ENCODE results near the gene POP4. TPM values are rescaled to one million over a fixed set of nuclear protein-coding genes. Genes with fewer than 3 reads are reported as not detected.

Gene POP4
- total and polyA plus RNA-seq, 9 of the 15 experiments (the other 6 are each of a cell fraction or from before 2014, with no cell fraction given): 42.1 to 128 (median 99.0) TPM

DNA sequence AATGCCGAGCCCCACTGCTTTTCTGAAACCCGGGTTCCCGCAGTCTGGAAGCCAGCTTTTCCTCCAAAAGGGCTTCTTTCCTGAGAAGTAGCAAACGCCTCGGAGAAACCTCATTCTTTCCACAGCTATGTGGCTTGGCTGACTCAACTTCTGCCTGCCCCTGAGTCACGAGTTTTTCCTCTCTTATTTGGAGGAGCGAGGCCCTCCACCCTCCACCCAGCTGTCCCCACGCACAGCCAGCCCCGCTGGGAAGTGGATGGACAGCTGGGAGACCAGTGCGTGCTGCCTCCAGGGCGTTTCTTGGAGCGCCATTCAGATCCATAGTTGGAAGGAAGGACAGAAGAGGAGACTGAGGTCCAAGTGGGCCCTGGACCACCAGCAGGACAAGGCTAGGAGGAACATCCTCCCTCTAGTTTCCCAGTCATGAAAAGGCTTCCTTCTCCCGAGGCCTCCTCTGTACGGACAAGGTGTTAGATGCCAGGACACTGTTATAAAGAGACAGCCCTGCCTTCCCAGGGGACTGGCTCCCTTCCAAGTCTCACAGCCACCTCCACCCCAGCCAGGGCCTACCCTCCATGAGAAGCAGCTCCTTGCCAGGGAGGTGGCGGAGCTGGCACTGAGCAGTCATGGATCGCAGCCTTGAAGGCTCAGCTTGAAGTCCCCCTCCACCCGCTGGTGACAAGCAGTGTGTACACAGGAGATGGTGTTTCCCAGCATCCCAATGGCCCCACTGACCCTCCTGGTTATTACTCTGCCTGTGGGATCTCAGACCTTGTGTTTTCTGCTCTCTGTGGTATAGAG lies 56.7 kb downstream of the POP4 start (continued):
- no peak for TF ChIP-seq TEAD2 (tag; IDR thresholded peaks at IDR 0.05)
- TF ChIP-seq, protein P1, sequence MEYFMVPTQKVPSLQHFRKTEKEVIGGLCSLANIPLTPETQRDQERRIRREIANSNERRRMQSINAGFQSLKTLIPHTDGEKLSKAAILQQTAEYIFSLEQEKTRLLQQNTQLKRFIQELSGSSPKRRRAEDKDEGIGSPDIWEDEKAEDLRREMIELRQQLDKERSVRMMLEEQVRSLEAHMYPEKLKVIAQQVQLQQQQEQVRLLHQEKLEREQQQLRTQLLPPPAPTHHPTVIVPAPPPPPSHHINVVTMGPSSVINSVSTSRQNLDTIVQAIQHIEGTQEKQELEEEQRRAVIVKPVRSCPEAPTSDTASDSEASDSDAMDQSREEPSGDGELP (CRISPR knock-in tag; IDR thresholded peaks at IDR 0.05; ENCODE audit: borderline replicate concordance): peak; percentile 85
- TF ChIP-seq, protein P2, sequence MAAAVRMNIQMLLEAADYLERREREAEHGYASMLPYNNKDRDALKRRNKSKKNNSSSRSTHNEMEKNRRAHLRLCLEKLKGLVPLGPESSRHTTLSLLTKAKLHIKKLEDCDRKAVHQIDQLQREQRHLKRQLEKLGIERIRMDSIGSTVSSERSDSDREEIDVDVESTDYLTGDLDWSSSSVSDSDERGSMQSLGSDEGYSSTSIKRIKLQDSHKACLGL (CRISPR knock-in tag; IDR thresholded peaks at IDR 0.05; ENCODE audit: borderline replicate concordance, poor library complexity, severe bottlenecking): no peak
- no peak for TF ChIP-seq ZNF408 (CRISPR knock-in tag; IDR thresholded peaks at IDR 0.05; ENCODE audit: low read depth)
- TF ChIP-seq, protein P3, sequence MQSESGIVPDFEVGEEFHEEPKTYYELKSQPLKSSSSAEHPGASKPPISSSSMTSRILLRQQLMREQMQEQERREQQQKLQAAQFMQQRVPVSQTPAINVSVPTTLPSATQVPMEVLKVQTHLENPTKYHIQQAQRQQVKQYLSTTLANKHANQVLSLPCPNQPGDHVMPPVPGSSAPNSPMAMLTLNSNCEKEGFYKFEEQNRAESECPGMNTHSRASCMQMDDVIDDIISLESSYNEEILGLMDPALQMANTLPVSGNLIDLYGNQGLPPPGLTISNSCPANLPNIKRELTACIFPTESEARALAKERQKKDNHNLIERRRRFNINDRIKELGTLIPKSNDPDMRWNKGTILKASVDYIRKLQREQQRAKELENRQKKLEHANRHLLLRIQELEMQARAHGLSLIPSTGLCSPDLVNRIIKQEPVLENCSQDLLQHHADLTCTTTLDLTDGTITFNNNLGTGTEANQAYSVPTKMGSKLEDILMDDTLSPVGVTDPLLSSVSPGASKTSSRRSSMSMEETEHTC (IDR thresholded peaks at IDR 0.05): peak; percentile 53; the same call in 1 of the 2 replicates
- TF ChIP-seq CBFA2T2 (conservative IDR thresholded peaks at IDR 0.05): no peak
- TF ChIP-seq L3MBTL2 (IDR thresholded peaks at IDR 0.05): peak; percentile 72
- TF ChIP-seq, protein P4, sequence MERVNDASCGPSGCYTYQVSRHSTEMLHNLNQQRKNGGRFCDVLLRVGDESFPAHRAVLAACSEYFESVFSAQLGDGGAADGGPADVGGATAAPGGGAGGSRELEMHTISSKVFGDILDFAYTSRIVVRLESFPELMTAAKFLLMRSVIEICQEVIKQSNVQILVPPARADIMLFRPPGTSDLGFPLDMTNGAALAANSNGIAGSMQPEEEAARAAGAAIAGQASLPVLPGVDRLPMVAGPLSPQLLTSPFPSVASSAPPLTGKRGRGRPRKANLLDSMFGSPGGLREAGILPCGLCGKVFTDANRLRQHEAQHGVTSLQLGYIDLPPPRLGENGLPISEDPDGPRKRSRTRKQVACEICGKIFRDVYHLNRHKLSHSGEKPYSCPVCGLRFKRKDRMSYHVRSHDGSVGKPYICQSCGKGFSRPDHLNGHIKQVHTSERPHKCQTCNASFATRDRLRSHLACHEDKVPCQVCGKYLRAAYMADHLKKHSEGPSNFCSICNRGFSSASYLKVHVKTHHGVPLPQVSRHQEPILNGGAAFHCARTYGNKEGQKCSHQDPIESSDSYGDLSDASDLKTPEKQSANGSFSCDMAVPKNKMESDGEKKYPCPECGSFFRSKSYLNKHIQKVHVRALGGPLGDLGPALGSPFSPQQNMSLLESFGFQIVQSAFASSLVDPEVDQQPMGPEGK (CRISPR knock-in tag; IDR thresholded peaks at IDR 0.05; ENCODE audit: borderline replicate concordance): no peak
- no peak for TF ChIP-seq RB1 (IDR thresholded peaks at IDR 0.05; ENCODE audit: low read depth)
- TF ChIP-seq, protein P5, sequence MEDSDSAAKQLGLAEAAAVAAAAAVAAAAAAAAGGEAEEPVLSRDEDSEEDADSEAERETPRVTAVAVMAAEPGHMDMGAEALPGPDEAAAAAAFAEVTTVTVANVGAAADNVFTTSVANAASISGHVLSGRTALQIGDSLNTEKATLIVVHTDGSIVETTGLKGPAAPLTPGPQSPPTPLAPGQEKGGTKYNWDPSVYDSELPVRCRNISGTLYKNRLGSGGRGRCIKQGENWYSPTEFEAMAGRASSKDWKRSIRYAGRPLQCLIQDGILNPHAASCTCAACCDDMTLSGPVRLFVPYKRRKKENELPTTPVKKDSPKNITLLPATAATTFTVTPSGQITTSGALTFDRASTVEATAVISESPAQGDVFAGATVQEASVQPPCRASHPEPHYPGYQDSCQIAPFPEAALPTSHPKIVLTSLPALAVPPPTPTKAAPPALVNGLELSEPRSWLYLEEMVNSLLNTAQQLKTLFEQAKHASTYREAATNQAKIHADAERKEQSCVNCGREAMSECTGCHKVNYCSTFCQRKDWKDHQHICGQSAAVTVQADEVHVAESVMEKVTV (CRISPR knock-in tag; IDR thresholded peaks at IDR 0.05): no peak
- TF ChIP-seq ESRRB (CRISPR knock-in tag; IDR thresholded peaks at IDR 0.05; ENCODE audit: borderline replicate concordance): no peak
- peak; percentile 60; the same call in 1 of the 2 replicates for TF ChIP-seq ZNF175 (CRISPR knock-in tag; IDR thresholded peaks at IDR 0.05; ENCODE audit: low read depth)
- TF ChIP-seq, protein P6, sequence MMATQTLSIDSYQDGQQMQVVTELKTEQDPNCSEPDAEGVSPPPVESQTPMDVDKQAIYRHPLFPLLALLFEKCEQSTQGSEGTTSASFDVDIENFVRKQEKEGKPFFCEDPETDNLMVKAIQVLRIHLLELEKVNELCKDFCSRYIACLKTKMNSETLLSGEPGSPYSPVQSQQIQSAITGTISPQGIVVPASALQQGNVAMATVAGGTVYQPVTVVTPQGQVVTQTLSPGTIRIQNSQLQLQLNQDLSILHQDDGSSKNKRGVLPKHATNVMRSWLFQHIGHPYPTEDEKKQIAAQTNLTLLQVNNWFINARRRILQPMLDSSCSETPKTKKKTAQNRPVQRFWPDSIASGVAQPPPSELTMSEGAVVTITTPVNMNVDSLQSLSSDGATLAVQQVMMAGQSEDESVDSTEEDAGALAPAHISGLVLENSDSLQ (IDR thresholded peaks at IDR 0.05): 0 out of 2 replicates have a peak, but pooled peaks have one; percentile 3
- 0 out of 2 replicates have a peak, but pooled peaks have one; percentile 15 for TF ChIP-seq NFXL1 (CRISPR knock-in tag; IDR thresholded peaks at IDR 0.05)
- TF ChIP-seq, protein P7, sequence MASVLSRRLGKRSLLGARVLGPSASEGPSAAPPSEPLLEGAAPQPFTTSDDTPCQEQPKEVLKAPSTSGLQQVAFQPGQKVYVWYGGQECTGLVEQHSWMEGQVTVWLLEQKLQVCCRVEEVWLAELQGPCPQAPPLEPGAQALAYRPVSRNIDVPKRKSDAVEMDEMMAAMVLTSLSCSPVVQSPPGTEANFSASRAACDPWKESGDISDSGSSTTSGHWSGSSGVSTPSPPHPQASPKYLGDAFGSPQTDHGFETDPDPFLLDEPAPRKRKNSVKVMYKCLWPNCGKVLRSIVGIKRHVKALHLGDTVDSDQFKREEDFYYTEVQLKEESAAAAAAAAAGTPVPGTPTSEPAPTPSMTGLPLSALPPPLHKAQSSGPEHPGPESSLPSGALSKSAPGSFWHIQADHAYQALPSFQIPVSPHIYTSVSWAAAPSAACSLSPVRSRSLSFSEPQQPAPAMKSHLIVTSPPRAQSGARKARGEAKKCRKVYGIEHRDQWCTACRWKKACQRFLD (CRISPR knock-in tag; IDR thresholded peaks at IDR 0.05): peak; percentile 86
- TF ChIP-seq JUND (IDR thresholded peaks at IDR 0.05; ENCODE audit: borderline replicate concordance, low read depth, low read length): peak; percentile 74
- peak; percentile 40; the same call in 2 of the 3 replicates for TF ChIP-seq JUND (tag; IDR thresholded peaks at IDR 0.05; ENCODE audit: borderline replicate concordance, low read depth, low read length)

Data from K562 (cell line).